K562 (cell line): ENCODE data around the gene INS. TPM values are rescaled to one million over a fixed set of nuclear protein-coding genes. Genes with fewer than 3 reads are reported as not detected.

Experiments used
- ATAC-seq: fragments of 200-7000 bp; cut with Tn5 transposase; 3 replicates; pipeline ENCODE4 v1.9.1; 2020; ENCODE audit warnings: moderate library complexity
- BruUV-seq: library from RNA; stranded (reverse); fragments of 400-500 nt; replicated peaks from 2 replicates; lab custom pipeline; 2021; lab: Mats Ljungman, UMichigan
- CTCF ChIA-PET: fragments of 300-600 bp; formaldehyde crosslinking; extraction: SDS; loops from one replicate; lab custom pipeline; 2021; ENCODE audit warnings: low intra/inter-chr PET ratio; lab: Yijun Ruan, JAX
- POLR2A ChIA-PET: fragments of 300-600, 350-650 bp; sonication (Branson Sonifier 250); formaldehyde crosslinking; extraction: SDS; loops from one replicate; lab custom pipeline; 2021; ENCODE audit warnings: antibody characterized with exemption, inconsistent platforms; lab: Yijun Ruan, JAX
- DNase-seq, 4 experiments: peaks; one replicate each; pipeline versions ENCODE4 v3.0.0 to v3.0.0-alpha.2; 2011 to 2018; ENCODE audit warnings: low spot score in 3 of 4, mixed read lengths in 3 of 4; ENCODE audit errors: extremely low read depth in 1 of 4
- FAIRE-seq: peaks from 2 replicates; lab custom pipeline; 2011; peaks lifted over from hg19 to GRCh38; lab: Jason Lieb, UNC
- H2AFZ ChIP-seq: 2 replicates; pipeline ENCODE4 v1.6.0; 2011; ENCODE audit warnings: low read depth, low read length, control low read depth, inconsistent platforms
- H3K27ac ChIP-seq: fragments of 200-600 bp; 3 replicates; pipeline ENCODE4 v1.8.0; 2011; ENCODE audit warnings: low read depth, mild to moderate bottlenecking, control low read depth, inconsistent platforms, low read length, moderate library complexity, mixed read lengths; ENCODE audit errors: extremely low read depth
- H3K27me3 ChIP-seq, 2 experiments: fragments of 300-600 bp in 1 of 2; 2 replicates in 1 of 2; 3 replicates in 1 of 2; pipeline versions ENCODE4 v1.6.0 to v1.8.0; 2011; ENCODE audit warnings: inconsistent platforms in 2 of 2, low read length in 2 of 2, mild to moderate bottlenecking in 1 of 2, mixed read lengths in 1 of 2, moderate library complexity in 1 of 2; ENCODE audit not compliant: control insufficient read depth in 2 of 2, insufficient read depth in 2 of 2
- H3K36me3 ChIP-seq: fragments of 300-600 bp; 3 replicates; pipeline ENCODE4 v1.8.0; 2011; ENCODE audit warnings: mild to moderate bottlenecking, low read length, inconsistent platforms; ENCODE audit not compliant: control insufficient read depth, insufficient read depth
- H3K4me1 ChIP-seq, 2 experiments: fragments of 200-600 bp in 1 of 2; replicated peaks in 1 of 2; 2 replicates in 1 of 2; 3 replicates in 1 of 2; pipeline versions ENCODE4 v1.5.1 to v1.8.0; 2011; ENCODE audit warnings: inconsistent platforms in 2 of 2, low read length in 2 of 2, mild to moderate bottlenecking in 1 of 2, mixed read lengths in 1 of 2, moderate library complexity in 1 of 2; ENCODE audit not compliant: control insufficient read depth in 2 of 2, insufficient read depth in 2 of 2
- H3K4me2 ChIP-seq: 2 replicates; pipeline ENCODE4 v1.6.1; 2011; ENCODE audit warnings: low read length, control low read depth, inconsistent platforms, mixed read lengths; ENCODE audit not compliant: insufficient read depth
- H3K4me3 ChIP-seq: fragments of 200-600 bp; sonication (generic), shearing (Covaris generic); 2 replicates; pipeline ENCODE4 v1.5.1; 2016; ENCODE audit warnings: control low read depth, inconsistent platforms
- H3K79me2 ChIP-seq: fragments of 200-600 bp; 3 replicates; pipeline ENCODE4 v1.8.0; 2011; ENCODE audit warnings: low read length, inconsistent platforms; ENCODE audit not compliant: control insufficient read depth, insufficient read depth
- H3K9ac ChIP-seq, 2 experiments: 2 replicates each; pipeline versions ENCODE4 v1.6.0 to v1.6.1; 2011; ENCODE audit warnings: low read depth in 2 of 2, low read length in 2 of 2, control low read depth in 1 of 2, inconsistent platforms in 1 of 2, mild to moderate bottlenecking in 1 of 2, mixed read lengths in 1 of 2; ENCODE audit not compliant: insufficient read depth in 1 of 2
- H3K9me1 ChIP-seq: one replicate; pipeline ENCODE4 v1.6.0; 2011; ENCODE audit warnings: inconsistent platforms, mild to moderate bottlenecking, low read length, moderate library complexity; ENCODE audit not compliant: control insufficient read depth, insufficient read depth
- H3K9me3 ChIP-seq: replicated peaks from 2 replicates; pipeline ENCODE4 v1.5.1; 2011; ENCODE audit warnings: low read depth, low read length, inconsistent platforms; ENCODE audit not compliant: control insufficient read depth, insufficient read depth
- H4K20me1 ChIP-seq: replicated peaks from 2 replicates; pipeline ENCODE4 v1.6.1; 2011; ENCODE audit warnings: low read length, inconsistent platforms, mixed read lengths; ENCODE audit not compliant: control insufficient read depth, insufficient read depth
- E2F6 ChIP-seq, 2 experiments: IDR thresholded peaks; 2 replicates each; pipeline ENCODE4 v1.6.1; 2011; ENCODE audit warnings: borderline replicate concordance in 1 of 2, control low read depth in 1 of 2, low read depth in 1 of 2, low read length in 1 of 2, mild to moderate bottlenecking in 1 of 2, mixed read lengths in 1 of 2, moderate library complexity in 1 of 2; ENCODE audit not compliant: insufficient read depth in 1 of 2, insufficient read length in 1 of 2, poor library complexity in 1 of 2, severe bottlenecking in 1 of 2; ENCODE audit errors: extremely low read depth in 1 of 2
- MTA2 ChIP-seq: fragments of 450-650 bp; IDR thresholded peaks from 2 replicates; pipeline ENCODE4 v1.6.1; 2016; ENCODE audit warnings: low read depth
- WGBS: fragments of 100-300 bp; shearing (Covaris generic); methylation state at CpG from one replicate; pipeline ENCODE4 v1.1.6; 2016; ENCODE audit warnings: low coverage, mixed read lengths; ENCODE audit not compliant: insufficient coverage; ENCODE audit errors: missing lambda C conversion rate; 5-methylcytosine and 5-hydroxymethylcytosine counted together
- in situ Hi-C: fragments of 300-500 bp; cut with MboI; formaldehyde crosslinking; loops from 4 replicates; pipeline ENCODE4 v1.15.0; 2018; ENCODE audit warnings: inconsistent platforms, mixed read lengths
- intact Hi-C: fragments of 100-400 bp; cut with micrococcal nuclease; formaldehyde crosslinking; loops from 2 replicates; pipeline ENCODE4 v1.14.2; 2022
- polyA plus RNA-seq, 8 experiments: library from polyadenylated mRNA; depleted of rRNA in 4 of 8; stranded (reverse) in 5 of 8; unstranded in 3 of 8; fragments of >200 nt; fragmentation: Nextera tagmentation in 2 of 8; fragmentation: Illumina TruSeq in 1 of 8; extraction: Ambion mirVana in 2 of 8; extraction: Trizol in 1 of 8; gene quantifications; 2 replicates each; pipeline versions ENCODE4 v1.2.1 to v1.2.3, GENCODE V29; 2011 to 2014; ENCODE audit warnings: inconsistent platforms in 1 of 8, missing spikeins in 1 of 8
- total RNA-seq, 7 experiments: library from RNA; depleted of rRNA in 6 of 7; stranded (reverse); fragments of >200 nt in 6 of 7; fragmentation: Illumina TruSeq in 2 of 7; extraction: Trizol in 2 of 7; gene quantifications; 2 replicates each; pipeline versions ENCODE4 v1.2.1 to v1.2.3, GENCODE V29; 2011 to 2021; ENCODE audit warnings: low replicate concordance in 1 of 7

Gene INS
- total and polyA plus RNA-seq, 9 of the 15 experiments (the other 6 are each of a cell fraction or from before 2014, with no cell fraction given), result not detected

GRCh38 chr11:2139621-2140337 is 21.2 kb downstream of the INS start:
- Histone ChIP-seq H3K9ac (no peak overlapping the region), H3K4me2 (no peak overlapping the region), H3K4me3 (no peak overlapping the region), H2AFZ (no peak overlapping the region), H3K9me3 (no peaks in the 10 kb centered on the region), H4K20me1 (no peaks in the 10 kb centered on the region), H3K27me3 (peaks cover 7 to 43% of the 10 kb centered on the region in 2 experiments; a peak in 3 of 5 replicates), H3K79me2 (no peaks in the 10 kb centered on the region), H3K4me1 (peaks cover 0 to 28% of the 10 kb centered on the region in 2 experiments; a peak in 2 of 5 replicates), H3K9me1 (no peaks in the 10 kb centered on the region), H3K36me3 (no peaks in the 10 kb centered on the region), H3K27ac (no peak overlapping the region)
- TF ChIP-seq MTA2, result no peak
- TF ChIP-seq E2F6 (IDR thresholded peaks at IDR 0.05; ENCODE audit: borderline replicate concordance in 1 of 2, extremely low read depth in 1 of 2, insufficient read depth in 1 of 2, insufficient read length in 1 of 2, low read depth in 1 of 2, low read length in 1 of 2, poor library complexity in 1 of 2, severe bottlenecking in 1 of 2), result peak in 1 of 2 experiments; percentile 2
- POLR2A ChIA-PET, result interaction anchor here (0.6 kb wide), 1 partner anchor 9 kb away, joined by 3 read pairs; no protein-coding TSS in a partner anchor
- intact Hi-C loops, result no loop called here
- DNase-seq, result no peak
- no TSS peak for BruUV-seq
- in situ Hi-C loops, result no loop called here
- ATAC-seq, result no peak
- 55% methylated on average over 13 of the region's 57 CpGs for WGBS
- CTCF ChIA-PET, result interaction anchor here (0.7 kb wide), 1 partner anchor 190 kb away, joined by 3 read pairs; no protein-coding TSS in a partner anchor
- no peak for FAIRE-seq
